Measurements from ENCODE around the gene STK32A.

DNA sequence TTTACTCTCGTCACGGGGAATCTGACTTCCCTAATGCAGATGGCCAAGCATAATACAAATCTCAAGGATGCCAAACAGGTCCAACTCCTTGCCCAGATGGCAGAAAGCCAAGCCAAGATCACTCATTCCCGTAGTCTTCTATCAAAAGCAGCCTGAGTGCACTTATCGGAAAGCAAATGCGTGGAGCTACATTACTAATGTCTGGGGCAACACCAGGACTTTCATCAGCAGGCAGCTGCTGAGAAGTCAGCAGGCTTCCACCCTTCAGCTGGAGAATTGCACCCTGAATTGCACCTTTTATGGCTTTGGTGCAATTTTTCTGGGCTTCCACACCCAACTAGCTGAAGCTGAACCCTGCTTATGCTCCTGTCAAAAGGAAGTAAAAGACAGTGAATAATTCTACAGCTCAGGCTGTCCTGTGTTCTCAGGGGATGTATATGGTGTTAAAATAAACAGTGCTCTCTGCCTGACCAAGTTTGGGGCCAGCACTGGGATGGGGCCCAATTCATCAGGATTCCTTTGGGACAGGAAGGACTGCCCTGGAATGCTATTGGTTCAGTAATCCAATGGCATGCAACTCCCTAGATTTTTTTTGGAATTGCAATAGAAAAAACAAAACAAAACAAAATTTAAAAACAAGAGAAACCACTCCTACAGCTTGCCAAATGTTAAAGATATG lies 182.4 kb downstream of the STK32A start:
- TF ChIP-seq, protein P1, sequence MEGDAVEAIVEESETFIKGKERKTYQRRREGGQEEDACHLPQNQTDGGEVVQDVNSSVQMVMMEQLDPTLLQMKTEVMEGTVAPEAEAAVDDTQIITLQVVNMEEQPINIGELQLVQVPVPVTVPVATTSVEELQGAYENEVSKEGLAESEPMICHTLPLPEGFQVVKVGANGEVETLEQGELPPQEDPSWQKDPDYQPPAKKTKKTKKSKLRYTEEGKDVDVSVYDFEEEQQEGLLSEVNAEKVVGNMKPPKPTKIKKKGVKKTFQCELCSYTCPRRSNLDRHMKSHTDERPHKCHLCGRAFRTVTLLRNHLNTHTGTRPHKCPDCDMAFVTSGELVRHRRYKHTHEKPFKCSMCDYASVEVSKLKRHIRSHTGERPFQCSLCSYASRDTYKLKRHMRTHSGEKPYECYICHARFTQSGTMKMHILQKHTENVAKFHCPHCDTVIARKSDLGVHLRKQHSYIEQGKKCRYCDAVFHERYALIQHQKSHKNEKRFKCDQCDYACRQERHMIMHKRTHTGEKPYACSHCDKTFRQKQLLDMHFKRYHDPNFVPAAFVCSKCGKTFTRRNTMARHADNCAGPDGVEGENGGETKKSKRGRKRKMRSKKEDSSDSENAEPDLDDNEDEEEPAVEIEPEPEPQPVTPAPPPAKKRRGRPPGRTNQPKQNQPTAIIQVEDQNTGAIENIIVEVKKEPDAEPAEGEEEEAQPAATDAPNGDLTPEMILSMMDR (IDR thresholded peaks at IDR 0.05): no peak
- no peak for TF ChIP-seq POLR2A (IDR thresholded peaks at IDR 0.05)
